Measurements from ENCODE around the gene ANKH.
"Not testable (repeated sequence)": the region's sequence is repeated elsewhere in the genome, so short reads cannot be mapped to it uniquely, and the experiment has no call there.

The ANKH gene

DNA sequence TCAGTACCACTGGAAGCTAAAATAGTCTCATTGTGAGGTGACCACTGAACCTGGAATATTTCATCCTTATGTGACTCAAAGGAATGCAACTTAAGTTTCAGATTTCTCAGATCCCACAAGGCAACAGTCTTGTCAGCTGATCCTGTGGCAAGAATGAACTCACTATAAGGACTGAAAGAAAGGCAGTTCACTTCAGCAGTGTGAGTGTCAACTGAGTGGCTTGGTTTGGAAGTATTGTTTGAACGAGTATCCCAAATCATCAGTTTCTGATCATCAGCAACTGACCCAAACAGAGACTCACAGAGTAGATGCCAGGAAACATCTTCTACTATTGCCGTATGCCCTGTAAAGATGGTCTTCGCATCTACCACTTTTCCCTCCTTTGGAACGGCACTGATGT is 74.2 kb downstream of the ANKH start:
- not testable (repeated sequence) for H3K4me3 ChIP-seq (ENCODE audit: low read depth in 1 of 2, low read length in 2 of 2); H3K9me3 ChIP-seq (ENCODE audit: control insufficient read depth in 1 of 2, low read length in 2 of 2); H3K27ac ChIP-seq (ENCODE audit: low read depth, low read length); H3K9ac ChIP-seq (ENCODE audit: low read depth in 1 of 2, low read length in 2 of 2); H3K4me1 ChIP-seq (ENCODE audit: control insufficient read depth in 1 of 2, insufficient read depth in 2 of 2, low read length in 2 of 2); H3K27me3 ChIP-seq (ENCODE audit: control insufficient read depth in 1 of 2, insufficient read depth in 2 of 2, low read length in 2 of 2)
- peaks cover 5 to 14% of the 10 kb centered on the region in 2 donors for H3K36me3 ChIP-seq (ENCODE audit: control insufficient read depth in 1 of 2, insufficient read depth in 2 of 2, low read length in 2 of 2)

DNA sequence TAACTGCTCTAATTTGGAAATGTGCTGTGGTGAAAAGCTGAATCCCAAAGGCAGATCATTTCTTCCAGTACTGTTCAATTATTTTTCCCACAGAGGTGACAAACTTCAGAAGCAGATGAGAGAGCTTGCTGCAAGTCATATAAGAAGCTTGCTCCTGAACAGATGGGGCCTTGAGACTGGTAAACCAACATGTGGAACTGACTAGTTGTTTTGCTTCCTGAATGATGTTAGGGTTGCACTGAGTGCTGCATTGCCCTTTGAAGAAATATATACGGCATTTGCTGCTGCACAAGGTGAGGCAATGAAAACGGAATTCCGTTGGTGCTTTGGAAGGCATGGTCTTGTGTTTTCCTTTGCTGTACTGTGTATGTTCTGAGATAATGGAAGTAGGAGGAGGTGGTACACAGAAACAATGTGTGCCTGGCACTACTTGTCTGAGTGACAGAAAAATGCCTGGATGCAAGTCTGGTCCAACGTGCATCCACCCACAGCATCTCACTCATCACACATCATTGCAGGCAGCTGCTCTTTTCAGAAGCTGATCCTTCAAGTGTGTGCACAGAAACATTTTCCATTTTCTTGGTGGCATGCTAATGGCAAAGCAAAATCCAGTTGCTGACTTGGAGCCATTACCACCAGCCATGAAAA is 76.9 kb downstream of the ANKH start:
- H3K9me3 ChIP-seq (ENCODE audit: control insufficient read depth in 1 of 2, low read length in 2 of 2): no peaks in the 10 kb centered on the region
- H3K27me3 ChIP-seq (ENCODE audit: control insufficient read depth in 1 of 2, insufficient read depth in 2 of 2, low read length in 2 of 2): no peaks in the 10 kb centered on the region
- H3K4me1 ChIP-seq (ENCODE audit: control insufficient read depth in 1 of 2, insufficient read depth in 2 of 2, low read length in 2 of 2): peaks cover 0 to 8% of the 10 kb centered on the region in 2 donors
- H3K9ac ChIP-seq (ENCODE audit: low read depth in 1 of 2, low read length in 2 of 2): no peak overlapping the region
- H3K27ac ChIP-seq (ENCODE audit: low read depth, low read length): no peak overlapping the region
- peaks cover 5 to 9% of the 10 kb centered on the region in 2 donors for H3K36me3 ChIP-seq (ENCODE audit: control insufficient read depth in 1 of 2, insufficient read depth in 2 of 2, low read length in 2 of 2)
- H3K4me3 ChIP-seq (ENCODE audit: low read depth in 1 of 2, low read length in 2 of 2): no peak overlapping the region

DNA sequence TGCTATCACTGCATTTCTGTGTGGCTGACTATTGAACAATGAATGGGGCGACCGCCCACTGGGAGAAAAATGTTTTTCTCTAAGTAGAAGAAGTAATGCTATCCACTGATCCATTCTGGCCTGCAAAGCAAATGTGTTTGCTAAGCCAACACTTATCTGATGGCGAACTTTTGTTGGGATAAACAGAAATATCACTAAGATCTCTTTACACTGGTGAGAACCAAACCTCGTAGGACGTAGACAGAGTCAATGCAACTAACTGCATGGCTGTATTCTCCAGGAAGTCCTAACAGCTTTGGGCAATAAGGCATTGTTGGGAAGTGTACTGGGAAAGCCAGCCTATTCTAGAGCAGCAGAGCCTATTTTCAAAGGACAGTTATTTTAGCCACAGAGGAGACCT is 77.7 kb downstream of the ANKH start:
- Histone ChIP-seq H3K9ac (ENCODE audit: low read depth in 1 of 2, low read length in 2 of 2) (no peak overlapping the region), H3K27ac (ENCODE audit: low read depth, low read length) (no peak overlapping the region), H3K4me3 (ENCODE audit: low read depth in 1 of 2, low read length in 2 of 2) (no peak overlapping the region), H3K36me3 (ENCODE audit: control insufficient read depth in 1 of 2, insufficient read depth in 2 of 2, low read length in 2 of 2) (peaks cover 5 to 9% of the 10 kb centered on the region in 2 donors), H3K4me1 (ENCODE audit: control insufficient read depth in 1 of 2, insufficient read depth in 2 of 2, low read length in 2 of 2) (peaks cover 0 to 8% of the 10 kb centered on the region in 2 donors), H3K27me3 (ENCODE audit: control insufficient read depth in 1 of 2, insufficient read depth in 2 of 2, low read length in 2 of 2) (no peaks in the 10 kb centered on the region), H3K9me3 (ENCODE audit: control insufficient read depth in 1 of 2, low read length in 2 of 2) (no peaks in the 10 kb centered on the region)

DNA sequence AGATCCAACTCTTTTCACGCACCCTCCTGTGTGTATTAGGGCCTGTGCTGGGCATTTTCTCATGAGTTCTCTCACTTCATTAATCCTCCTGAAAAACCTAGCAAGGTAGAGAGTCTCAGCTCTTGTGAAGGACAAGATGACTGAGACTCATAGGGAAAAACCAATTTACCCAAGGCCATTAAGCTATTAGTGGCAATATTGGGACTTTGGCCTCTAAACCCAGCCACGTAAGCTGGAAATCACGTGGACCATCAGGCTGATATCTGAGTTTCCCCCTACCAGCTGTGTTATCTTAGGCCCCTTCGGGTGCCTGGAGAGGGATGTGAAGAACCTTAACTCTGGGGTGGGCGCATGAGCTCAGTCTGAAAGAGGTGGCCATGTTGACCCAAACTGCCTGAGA is 80.7 kb downstream of the ANKH start:
- no peak overlapping the region for H3K4me3 ChIP-seq (ENCODE audit: low read depth in 1 of 2, low read length in 2 of 2)
- no peak overlapping the region for H3K9ac ChIP-seq (ENCODE audit: low read depth in 1 of 2, low read length in 2 of 2)
- H3K9me3 ChIP-seq (ENCODE audit: control insufficient read depth in 1 of 2, low read length in 2 of 2): no peaks in the 10 kb centered on the region
- H3K27me3 ChIP-seq (ENCODE audit: control insufficient read depth in 1 of 2, insufficient read depth in 2 of 2, low read length in 2 of 2): no peaks in the 10 kb centered on the region
- peaks cover 0 to 8% of the 10 kb centered on the region in 2 donors for H3K4me1 ChIP-seq (ENCODE audit: control insufficient read depth in 1 of 2, insufficient read depth in 2 of 2, low read length in 2 of 2)
- H3K36me3 ChIP-seq (ENCODE audit: control insufficient read depth in 1 of 2, insufficient read depth in 2 of 2, low read length in 2 of 2): peaks cover 5 to 9% of the 10 kb centered on the region in 2 donors
- no peak overlapping the region for H3K27ac ChIP-seq (ENCODE audit: low read depth, low read length)

DNA sequence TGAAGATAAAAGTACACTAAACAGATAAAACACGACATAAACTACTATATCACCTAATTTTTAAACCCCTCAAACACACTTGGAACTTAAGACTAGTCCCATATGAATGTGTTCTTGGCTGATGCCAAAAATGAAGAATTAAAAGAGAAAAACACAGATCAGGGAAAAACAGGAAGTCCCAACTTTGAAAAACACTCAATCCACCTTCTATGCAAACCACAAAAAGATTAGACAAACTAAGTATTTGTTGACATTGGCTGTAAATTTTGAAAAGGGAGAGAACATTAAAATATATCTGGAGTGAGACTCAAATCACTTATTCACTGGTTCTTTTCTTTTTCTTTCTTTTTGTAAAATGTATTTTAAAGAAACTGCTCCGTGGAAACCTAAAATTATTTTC is 81.4 kb downstream of the ANKH start:
- no peak overlapping the region for H3K9ac ChIP-seq (ENCODE audit: low read depth in 1 of 2, low read length in 2 of 2)
- H3K27ac ChIP-seq (ENCODE audit: low read depth, low read length): no peak overlapping the region
- peaks cover 5 to 9% of the 10 kb centered on the region in 2 donors for H3K36me3 ChIP-seq (ENCODE audit: control insufficient read depth in 1 of 2, insufficient read depth in 2 of 2, low read length in 2 of 2)
- no peaks in the 10 kb centered on the region for H3K9me3 ChIP-seq (ENCODE audit: control insufficient read depth in 1 of 2, low read length in 2 of 2)
- peaks cover 0 to 8% of the 10 kb centered on the region in 2 donors for H3K4me1 ChIP-seq (ENCODE audit: control insufficient read depth in 1 of 2, insufficient read depth in 2 of 2, low read length in 2 of 2)
- no peaks in the 10 kb centered on the region for H3K27me3 ChIP-seq (ENCODE audit: control insufficient read depth in 1 of 2, insufficient read depth in 2 of 2, low read length in 2 of 2)
- no peak overlapping the region for H3K4me3 ChIP-seq (ENCODE audit: low read depth in 1 of 2, low read length in 2 of 2)

DNA sequence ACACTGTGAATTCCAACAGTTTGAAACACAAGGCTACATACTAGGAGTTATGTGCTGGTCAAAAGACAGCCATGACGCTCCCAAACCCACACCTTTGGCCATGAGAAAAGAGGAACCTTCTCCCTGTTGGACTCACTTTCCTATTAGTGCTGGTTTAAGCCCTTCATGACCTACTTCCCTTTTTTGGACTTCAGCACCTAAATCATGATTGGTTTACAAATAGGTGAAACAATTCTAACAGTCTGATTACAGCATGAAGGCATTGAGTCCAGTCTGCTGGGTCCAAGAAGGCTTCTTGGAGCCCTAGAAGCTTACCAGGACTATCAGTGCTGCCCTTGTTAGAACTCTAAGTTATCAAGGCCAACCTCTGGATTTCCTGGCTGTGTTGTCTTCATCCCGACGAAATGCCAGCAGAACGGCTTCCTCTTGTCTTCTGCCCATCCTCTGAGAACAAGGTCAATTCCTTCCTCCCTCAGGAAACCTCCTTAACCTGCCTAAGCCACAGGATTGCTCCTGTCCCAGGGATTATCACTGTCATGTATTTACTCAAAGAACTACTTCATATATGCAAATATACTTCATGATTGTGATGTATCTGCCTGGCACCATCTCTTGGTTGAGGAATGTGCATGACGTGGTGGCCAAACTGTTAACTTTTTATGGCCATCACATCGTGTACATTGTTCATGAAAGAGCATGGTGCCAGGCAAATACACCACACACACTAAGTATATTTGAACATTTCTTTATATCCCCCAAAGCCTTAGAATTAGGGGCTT is 83.6 kb downstream of the ANKH start:
- no peak overlapping the region for H3K4me3 ChIP-seq (ENCODE audit: low read depth in 1 of 2, low read length in 2 of 2)
- H3K9me3 ChIP-seq (ENCODE audit: control insufficient read depth in 1 of 2, low read length in 2 of 2): no peaks in the 10 kb centered on the region
- H3K36me3 ChIP-seq (ENCODE audit: control insufficient read depth in 1 of 2, insufficient read depth in 2 of 2, low read length in 2 of 2): peaks cover 2 to 3% of the 10 kb centered on the region in 2 donors
- H3K4me1 ChIP-seq (ENCODE audit: control insufficient read depth in 1 of 2, insufficient read depth in 2 of 2, low read length in 2 of 2): peaks cover 0 to 8% of the 10 kb centered on the region in 2 donors
- H3K27me3 ChIP-seq (ENCODE audit: control insufficient read depth in 1 of 2, insufficient read depth in 2 of 2, low read length in 2 of 2): no peaks in the 10 kb centered on the region
- H3K9ac ChIP-seq (ENCODE audit: low read depth in 1 of 2, low read length in 2 of 2): no peak overlapping the region
- H3K27ac ChIP-seq (ENCODE audit: low read depth, low read length): no peak overlapping the region

DNA sequence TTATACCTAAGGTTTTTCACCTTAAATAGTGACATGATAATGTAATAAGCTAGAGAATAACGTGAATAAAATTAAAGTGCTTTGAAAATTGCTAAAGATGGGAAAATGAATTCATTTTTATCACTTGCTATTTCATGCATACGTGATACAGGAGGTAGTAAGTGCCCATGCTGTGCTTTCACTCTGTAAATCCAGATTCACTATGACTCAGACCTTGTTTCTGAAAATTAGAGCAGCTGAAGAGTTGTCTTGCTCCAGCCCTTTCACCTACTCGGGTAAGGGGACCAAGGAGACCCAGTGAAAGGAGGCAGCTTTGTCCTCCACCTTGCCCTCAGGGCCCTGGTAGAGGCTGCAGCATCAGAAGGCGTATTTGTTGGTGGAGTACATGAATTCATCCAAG is 87.9 kb downstream of the ANKH start:
- Histone ChIP-seq H3K36me3 (ENCODE audit: control insufficient read depth in 1 of 2, insufficient read depth in 2 of 2, low read length in 2 of 2) (peaks cover 3 to 6% of the 10 kb centered on the region in 2 donors), H3K27ac (ENCODE audit: low read depth, low read length) (no peak overlapping the region), H3K4me1 (ENCODE audit: control insufficient read depth in 1 of 2, insufficient read depth in 2 of 2, low read length in 2 of 2) (no peaks in the 10 kb centered on the region), H3K9ac (ENCODE audit: low read depth in 1 of 2, low read length in 2 of 2) (no peak overlapping the region), H3K27me3 (ENCODE audit: control insufficient read depth in 1 of 2, insufficient read depth in 2 of 2, low read length in 2 of 2) (no peaks in the 10 kb centered on the region), H3K9me3 (ENCODE audit: control insufficient read depth in 1 of 2, low read length in 2 of 2) (no peaks in the 10 kb centered on the region), H3K4me3 (ENCODE audit: low read depth in 1 of 2, low read length in 2 of 2) (no peak overlapping the region)

DNA sequence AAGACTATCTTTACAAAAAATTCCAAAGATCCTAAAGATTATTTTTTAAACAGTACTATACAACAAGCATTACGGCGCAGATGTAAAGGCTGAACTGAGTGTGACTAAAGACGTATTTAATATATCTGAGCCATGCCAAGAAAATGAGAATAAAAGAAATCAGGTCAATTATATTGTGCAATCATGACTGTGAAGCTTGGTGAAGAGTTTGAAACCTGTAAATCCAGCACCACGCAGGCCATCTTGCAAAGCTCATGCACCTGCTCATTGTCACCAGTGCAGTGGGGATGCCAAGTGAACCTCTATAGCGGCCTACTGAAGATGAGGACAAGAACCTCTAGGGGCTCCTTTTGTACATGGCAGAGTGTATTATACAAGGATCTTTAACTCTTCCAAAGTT is 89.0 kb downstream of the ANKH start:
- no peak overlapping the region for H3K9ac ChIP-seq (ENCODE audit: low read depth in 1 of 2, low read length in 2 of 2)
- no peaks in the 10 kb centered on the region for H3K27me3 ChIP-seq (ENCODE audit: control insufficient read depth in 1 of 2, insufficient read depth in 2 of 2, low read length in 2 of 2)
- no peak overlapping the region for H3K27ac ChIP-seq (ENCODE audit: low read depth, low read length)
- H3K4me1 ChIP-seq (ENCODE audit: control insufficient read depth in 1 of 2, insufficient read depth in 2 of 2, low read length in 2 of 2): no peaks in the 10 kb centered on the region
- H3K4me3 ChIP-seq (ENCODE audit: low read depth in 1 of 2, low read length in 2 of 2): no peak overlapping the region
- no peaks in the 10 kb centered on the region for H3K9me3 ChIP-seq (ENCODE audit: control insufficient read depth in 1 of 2, low read length in 2 of 2)
- H3K36me3 ChIP-seq (ENCODE audit: control insufficient read depth in 1 of 2, insufficient read depth in 2 of 2, low read length in 2 of 2): peaks cover 3 to 6% of the 10 kb centered on the region in 2 donors

DNA sequence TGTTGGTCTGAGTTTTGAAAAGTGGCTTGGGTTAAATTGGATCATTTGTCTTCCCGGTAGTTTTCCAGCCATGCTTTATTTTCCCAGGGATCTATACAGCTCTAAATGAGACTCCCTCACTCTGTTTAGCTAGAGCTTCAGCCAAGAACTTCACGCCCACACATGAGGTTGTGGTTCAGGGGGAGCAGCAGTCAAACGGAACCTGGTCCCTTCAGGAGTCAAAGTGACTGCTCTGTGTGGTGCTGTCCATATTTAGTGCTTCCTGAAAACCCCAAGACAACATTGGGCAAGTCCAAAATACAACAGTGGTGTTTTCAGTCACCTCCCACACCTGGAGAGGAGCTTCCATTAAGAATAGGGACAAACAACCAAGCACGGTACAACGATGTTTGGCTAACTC is 90.5 kb downstream of the ANKH start:
- no peaks in the 10 kb centered on the region for H3K4me1 ChIP-seq (ENCODE audit: control insufficient read depth in 1 of 2, insufficient read depth in 2 of 2, low read length in 2 of 2)
- no peak overlapping the region for H3K9ac ChIP-seq (ENCODE audit: low read depth in 1 of 2, low read length in 2 of 2)
- H3K27ac ChIP-seq (ENCODE audit: low read depth, low read length): no peak overlapping the region
- no peaks in the 10 kb centered on the region for H3K9me3 ChIP-seq (ENCODE audit: control insufficient read depth in 1 of 2, low read length in 2 of 2)
- no peak overlapping the region for H3K4me3 ChIP-seq (ENCODE audit: low read depth in 1 of 2, low read length in 2 of 2)
- peaks cover 3 to 6% of the 10 kb centered on the region in 2 donors for H3K36me3 ChIP-seq (ENCODE audit: control insufficient read depth in 1 of 2, insufficient read depth in 2 of 2, low read length in 2 of 2)
- no peaks in the 10 kb centered on the region for H3K27me3 ChIP-seq (ENCODE audit: control insufficient read depth in 1 of 2, insufficient read depth in 2 of 2, low read length in 2 of 2)

DNA sequence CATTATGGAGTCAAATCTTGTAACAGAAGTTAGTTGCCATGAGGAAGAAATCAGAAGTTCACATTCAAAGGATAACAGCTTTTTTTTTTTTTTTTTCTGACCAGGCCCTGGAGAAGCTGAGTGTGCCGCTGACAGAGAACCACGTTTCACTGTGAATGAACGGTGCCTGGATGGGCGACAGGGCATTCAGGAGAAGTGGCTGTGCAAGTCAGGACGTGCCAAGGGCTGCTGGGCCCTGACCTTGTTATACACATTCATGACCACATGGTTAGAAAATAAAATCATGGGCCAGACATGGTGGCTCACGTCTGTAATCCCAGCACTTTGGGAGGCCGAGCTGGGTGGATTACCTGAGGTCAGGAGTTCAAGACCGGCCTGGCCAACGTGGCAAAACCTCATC is 91.6 kb downstream of the ANKH start:
- peaks cover 0 to 7% of the 10 kb centered on the region in 2 donors for H3K4me1 ChIP-seq (ENCODE audit: control insufficient read depth in 1 of 2, insufficient read depth in 2 of 2, low read length in 2 of 2)
- H3K36me3 ChIP-seq (ENCODE audit: control insufficient read depth in 1 of 2, insufficient read depth in 2 of 2, low read length in 2 of 2): peaks cover 3 to 6% of the 10 kb centered on the region in 2 donors
- H3K27ac ChIP-seq (ENCODE audit: low read depth, low read length): no peak overlapping the region
- no peaks in the 10 kb centered on the region for H3K9me3 ChIP-seq (ENCODE audit: control insufficient read depth in 1 of 2, low read length in 2 of 2)
- H3K4me3 ChIP-seq (ENCODE audit: low read depth in 1 of 2, low read length in 2 of 2): no peak overlapping the region
- no peaks in the 10 kb centered on the region for H3K27me3 ChIP-seq (ENCODE audit: control insufficient read depth in 1 of 2, insufficient read depth in 2 of 2, low read length in 2 of 2)
- H3K9ac ChIP-seq (ENCODE audit: low read depth in 1 of 2, low read length in 2 of 2): no peak overlapping the region

Measured in duodenal mucosa (tissue), 2 donors.